Uterus (tissue), 4 donors: ENCODE results near the gene IPO4. TPM values are rescaled to one million over a fixed set of nuclear protein-coding genes. Genes with fewer than 3 reads are reported as not detected.

Experiments
- DNase-seq, 2 donors: peaks; one replicate each; pipeline ENCODE4 v3.0.0-alpha.2; 2019 to 2020
- H3K27ac ChIP-seq, 2 donors: fragments of 200-600 bp; sonication (generic); 1 replicate in 1 of 2; 2 replicates in 1 of 2; pipeline ENCODE4 v1.5.1; 2016 to 2018
- H3K27me3 ChIP-seq, 2 donors: fragments of 200-600 bp; sonication (generic); one replicate each; pipeline ENCODE4 v1.5.1; 2018 to 2019; ENCODE audit warnings: control low read depth in 1 of 2
- H3K36me3 ChIP-seq, 2 donors: fragments of 200-600 bp; sonication (generic); one replicate each; pipeline ENCODE4 v1.5.1; 2019; ENCODE audit warnings: control low read depth in 1 of 2
- H3K4me1 ChIP-seq, 2 donors: fragments of 200-600 bp; sonication (generic); one replicate each; pipeline ENCODE4 v1.5.1; 2018 to 2019; ENCODE audit warnings: control low read depth in 1 of 2
- H3K4me3 ChIP-seq, 2 donors: fragments of 200-600 bp; sonication (generic); 1 replicate in 1 of 2; 2 replicates in 1 of 2; pipeline ENCODE4 v1.5.1; 2018 to 2019; ENCODE audit warnings: mild to moderate bottlenecking in 1 of 2
- H3K9me3 ChIP-seq, 2 donors: fragments of 200-600 bp; sonication (generic); one replicate each; pipeline ENCODE4 v1.5.1; 2019; ENCODE audit warnings: control low read depth in 1 of 2
- POLR2A ChIP-seq, 2 donors: fragments of 450-650 bp; IDR thresholded peaks; one replicate each; pipeline ENCODE4 v1.6.1; 2016; ENCODE audit warnings: antibody characterized with exemption in 2 of 2, mild to moderate bottlenecking in 1 of 2, moderate library complexity in 1 of 2
- intact Hi-C: fragments of 100-400 bp; cut with DNase I; formaldehyde crosslinking; loops from one replicate; pipeline ENCODE4 v1.15.1; 2023; ENCODE audit warnings: low total_unique reads
- total RNA-seq, 4 donors: library from RNA; depleted of rRNA in 3 of 4; stranded (reverse); fragments of >200 nt in 3 of 4; gene quantifications; one replicate each; pipeline versions ENCODE4 v1.1.0 to v1.2.4, GENCODE V29; 2014 to 2023
- TF ChIP-seq, protein P1 (sequence below), 4 experiments: fragments of 200-600 bp in 2 of 4; fragments of 450-650 bp in 2 of 4; sonication (generic) in 2 of 4; IDR thresholded peaks; one replicate each; pipeline ENCODE4 v1.5.1; 2016 to 2019; ENCODE audit warnings: antibody characterized with exemption in 4 of 4, mild to moderate bottlenecking in 2 of 4, moderate library complexity in 1 of 4
- donor health status: DM: yes; HTN: yes; CAD: no.

IPO4 gene
- total RNA-seq, 4 donors from 2014 or later = 3.1 to 33.7 (median 29.6) TPM

DNA sequence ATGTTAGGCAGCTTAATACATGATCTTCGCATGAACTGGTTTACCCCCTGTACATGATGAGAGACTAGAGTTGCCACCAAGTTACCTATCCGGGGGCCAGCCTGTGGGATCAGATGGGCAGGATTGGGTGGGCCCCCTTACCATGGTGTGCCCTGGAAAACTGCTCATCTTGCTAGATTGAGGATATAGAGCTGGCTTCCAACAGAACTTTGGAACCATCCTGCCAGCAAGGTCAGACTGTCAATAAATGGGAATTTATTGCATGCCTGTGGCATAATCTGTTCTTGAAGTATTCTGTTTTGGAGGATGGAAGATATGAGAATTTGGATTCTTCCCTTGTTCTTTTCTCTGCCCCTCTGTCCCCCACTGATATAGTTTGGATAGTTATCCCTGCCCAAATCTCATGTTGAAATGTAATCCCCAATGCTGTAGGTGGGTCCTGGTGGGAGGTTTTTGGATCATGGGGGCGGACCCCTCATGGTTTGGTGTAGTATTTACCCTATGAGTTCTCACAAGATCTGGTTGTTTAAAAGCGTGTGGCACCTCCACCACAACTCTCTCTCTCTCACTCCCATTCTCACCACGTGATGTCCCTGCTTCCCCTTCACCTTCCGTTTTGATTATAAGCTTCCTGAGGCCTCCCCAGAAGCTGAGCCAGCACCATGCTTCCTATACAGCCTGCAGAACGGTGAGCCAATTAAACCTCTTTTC lies 10.4 kb upstream of the IPO4 start:
- no peaks in the 10 kb centered on the region for H3K36me3 ChIP-seq
- DNase-seq = no peak
- H3K4me3 ChIP-seq = no peak overlapping the region
- intact Hi-C loops = no loop called here
- H3K27me3 ChIP-seq = no peaks in the 10 kb centered on the region
- H3K4me1 ChIP-seq = no peaks in the 10 kb centered on the region
- H3K9me3 ChIP-seq = no peaks in the 10 kb centered on the region
- TF ChIP-seq, protein P1, sequence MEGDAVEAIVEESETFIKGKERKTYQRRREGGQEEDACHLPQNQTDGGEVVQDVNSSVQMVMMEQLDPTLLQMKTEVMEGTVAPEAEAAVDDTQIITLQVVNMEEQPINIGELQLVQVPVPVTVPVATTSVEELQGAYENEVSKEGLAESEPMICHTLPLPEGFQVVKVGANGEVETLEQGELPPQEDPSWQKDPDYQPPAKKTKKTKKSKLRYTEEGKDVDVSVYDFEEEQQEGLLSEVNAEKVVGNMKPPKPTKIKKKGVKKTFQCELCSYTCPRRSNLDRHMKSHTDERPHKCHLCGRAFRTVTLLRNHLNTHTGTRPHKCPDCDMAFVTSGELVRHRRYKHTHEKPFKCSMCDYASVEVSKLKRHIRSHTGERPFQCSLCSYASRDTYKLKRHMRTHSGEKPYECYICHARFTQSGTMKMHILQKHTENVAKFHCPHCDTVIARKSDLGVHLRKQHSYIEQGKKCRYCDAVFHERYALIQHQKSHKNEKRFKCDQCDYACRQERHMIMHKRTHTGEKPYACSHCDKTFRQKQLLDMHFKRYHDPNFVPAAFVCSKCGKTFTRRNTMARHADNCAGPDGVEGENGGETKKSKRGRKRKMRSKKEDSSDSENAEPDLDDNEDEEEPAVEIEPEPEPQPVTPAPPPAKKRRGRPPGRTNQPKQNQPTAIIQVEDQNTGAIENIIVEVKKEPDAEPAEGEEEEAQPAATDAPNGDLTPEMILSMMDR (IDR thresholded peaks at IDR 0.05) = no peak
- no peak for TF ChIP-seq POLR2A (IDR thresholded peaks at IDR 0.05)
- no peak overlapping the region for H3K27ac ChIP-seq

DNA sequence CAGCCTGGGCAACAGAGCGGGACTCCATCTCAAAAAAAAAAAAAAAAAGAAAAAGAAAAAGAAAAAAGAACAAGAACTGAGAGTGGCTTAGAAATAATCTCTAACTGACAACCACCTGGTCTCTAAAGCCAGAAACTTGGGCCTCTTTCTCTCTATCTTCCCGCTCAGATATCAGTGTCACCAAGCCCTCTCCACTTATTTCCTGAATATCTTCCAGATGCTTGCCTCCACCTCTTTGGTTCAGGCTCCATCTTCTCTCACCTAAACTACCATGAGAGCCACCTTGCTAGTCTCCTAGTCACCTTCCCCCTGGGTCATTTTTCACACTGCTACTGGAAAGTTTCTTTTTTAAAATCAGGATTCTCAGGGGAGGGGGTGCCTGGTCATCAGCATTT lies 8.4 kb upstream of the IPO4 start:
- Histone ChIP-seq H3K27ac (no peak overlapping the region), H3K36me3 (no peaks in the 10 kb centered on the region), H3K9me3 (no peaks in the 10 kb centered on the region), H3K4me1 (no peaks in the 10 kb centered on the region), H3K4me3 (no peak overlapping the region), H3K27me3 (no peaks in the 10 kb centered on the region)
- DNase-seq = no peak
- no peak for TF ChIP-seq POLR2A (IDR thresholded peaks at IDR 0.05)
- TF ChIP-seq, protein P1 (IDR thresholded peaks at IDR 0.05) = no peak
- intact Hi-C loops = no loop called here

DNA sequence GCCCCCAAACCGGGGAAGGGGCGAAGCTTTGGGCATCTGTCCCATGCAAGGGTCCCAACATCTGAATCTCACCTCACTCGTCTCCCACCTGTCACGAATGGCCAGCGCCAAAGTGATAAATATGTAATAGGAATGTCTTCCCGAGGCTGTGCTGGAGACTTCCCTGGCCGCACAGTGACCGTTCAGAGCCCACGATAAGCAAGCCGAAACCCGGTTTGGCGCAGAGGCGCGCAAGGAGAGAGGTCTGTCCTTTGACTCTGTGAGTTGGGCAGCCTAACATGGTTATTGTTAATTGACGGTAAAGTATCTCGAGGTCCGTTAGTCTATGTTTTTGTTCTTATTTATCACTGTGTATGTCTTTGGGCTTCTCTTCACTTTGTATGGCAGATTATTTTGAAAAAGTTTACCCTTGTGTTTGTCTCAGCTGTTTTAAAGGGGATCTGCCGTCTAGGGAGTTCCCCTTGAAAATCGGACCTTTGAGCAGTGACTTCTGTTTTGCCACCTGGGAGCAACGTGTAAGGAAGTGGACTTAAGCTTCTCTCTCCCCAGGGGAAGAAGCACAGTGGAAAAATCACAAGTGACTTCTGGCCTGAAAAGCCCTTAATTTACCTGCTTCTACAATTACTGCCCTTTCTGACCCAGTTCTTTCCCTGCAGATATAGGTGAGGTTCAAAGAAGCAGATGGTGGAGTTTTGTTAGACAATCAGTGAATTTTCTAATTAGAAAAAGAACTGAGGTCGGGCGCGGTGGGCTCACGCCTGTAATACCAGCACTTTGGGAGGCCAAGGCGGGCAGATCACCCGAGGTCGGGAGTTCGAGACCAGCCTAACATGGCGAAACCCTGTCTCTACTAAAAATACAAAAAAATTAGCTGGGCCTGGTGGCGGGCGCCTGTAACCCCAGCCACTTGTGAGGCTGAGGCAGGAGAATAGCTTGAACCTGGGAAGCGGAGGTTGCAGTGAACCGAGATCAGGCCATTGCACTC lies 7.7 kb upstream of the IPO4 start:
- no peak for DNase-seq
- peak overlapping the region; percentile 94 to 95 for H3K27ac ChIP-seq
- TF ChIP-seq, protein P1 (IDR thresholded peaks at IDR 0.05) = no peak
- TF ChIP-seq POLR2A (IDR thresholded peaks at IDR 0.05) = no peak
- H3K4me1 ChIP-seq = no peaks in the 10 kb centered on the region
- no peaks in the 10 kb centered on the region for H3K27me3 ChIP-seq
- no peaks in the 10 kb centered on the region for H3K9me3 ChIP-seq
- H3K36me3 ChIP-seq = no peaks in the 10 kb centered on the region
- intact Hi-C loops = no loop called here
- H3K4me3 ChIP-seq = peak overlapping the region; percentile 77 to 91

- TF ChIP-seq POLR2A (IDR thresholded peaks at IDR 0.05) = peak; percentile 65 to 69
- TF ChIP-seq, protein P1 (IDR thresholded peaks at IDR 0.05) = peak in 1 of 4 experiments; percentile 22
- intact Hi-C loops = no loop called here
- peak; percentile 85 to 89 for DNase-seq
- Histone ChIP-seq H3K9me3 (no peaks in the 10 kb centered on the region), H3K4me1 (no peaks in the 10 kb centered on the region), H3K36me3 (no peaks in the 10 kb centered on the region), H3K27ac (peak within 1 kb of the TSS; percentile 94 to 95), H3K27me3 (no peaks in the 10 kb centered on the region), H3K4me3 (peak within 1 kb of the TSS; percentile 77 to 91)
These were observed 6.8 kb upstream of the IPO4 start, which contains the start of gene TM9SF1 for GRCh38 chr14:24195186-24196070. Gene TM9SF1, minus strand, starts transcription at chr14:24195441. Its CDS starts 422 bp downstream, at chr14:24195019.
